Effector memory CD8-positive, alpha-beta T cell (primary cell): ENCODE results near the gene NKD1.

ENCODE experiments used
- ATAC-seq: fragments of 150-1000 bp; cut with Tn5 transposase; replicated peaks from 2 replicates; pipeline ENCODE4 v1.10.0; 2021; ENCODE audit warnings: mild to moderate bottlenecking, moderate library complexity
- DNase-seq, 3 experiments: peaks; one replicate each; pipeline ENCODE4 v3.0.0; 2021
- H3K27ac Mint-ChIP-seq, 2 donors: one replicate each; pipeline ENCODE4 v1.8.0; 2022; ENCODE audit warnings: mild to moderate bottlenecking in 2 of 2, mixed read lengths in 2 of 2, moderate library complexity in 2 of 2
- H3K27me3 Mint-ChIP-seq, 2 donors: one replicate each; pipeline ENCODE4 v1.8.0; 2022; ENCODE audit warnings: mixed read lengths in 2 of 2
- H3K36me3 Mint-ChIP-seq: one replicate; pipeline ENCODE4 v1.8.0; 2022; ENCODE audit warnings: mild to moderate bottlenecking, moderate library complexity, mixed read lengths; ENCODE audit not compliant: insufficient read depth
- H3K4me1 Mint-ChIP-seq, 2 donors: one replicate each; pipeline ENCODE4 v1.8.0; 2022; ENCODE audit warnings: low read depth in 2 of 2, mixed read lengths in 2 of 2
- H3K4me3 Mint-ChIP-seq, 2 donors: one replicate each; pipeline ENCODE4 v1.8.0; 2022; ENCODE audit warnings: mild to moderate bottlenecking in 2 of 2, mixed read lengths in 2 of 2, moderate library complexity in 2 of 2
- H3K9me3 Mint-ChIP-seq, 2 donors: one replicate each; pipeline ENCODE4 v1.8.0; 2022; ENCODE audit warnings: mixed read lengths in 2 of 2

The NKD1 gene

GRCh38 chr16:50563989-50564388 is 15.8 kb downstream of the NKD1 start:
- Mint-ChIP-seq H3K27me3 (no peaks in the 10 kb centered on the region), H3K4me3 (no peak overlapping the region), H3K4me1 (no peaks in the 10 kb centered on the region), H3K9me3 (peaks cover 0 to 4% of the 10 kb centered on the region in 2 donors), H3K36me3 (no peaks in the 10 kb centered on the region), H3K27ac (no peak overlapping the region)
- ATAC-seq (no peak), DNase-seq (no peak)

DNA sequence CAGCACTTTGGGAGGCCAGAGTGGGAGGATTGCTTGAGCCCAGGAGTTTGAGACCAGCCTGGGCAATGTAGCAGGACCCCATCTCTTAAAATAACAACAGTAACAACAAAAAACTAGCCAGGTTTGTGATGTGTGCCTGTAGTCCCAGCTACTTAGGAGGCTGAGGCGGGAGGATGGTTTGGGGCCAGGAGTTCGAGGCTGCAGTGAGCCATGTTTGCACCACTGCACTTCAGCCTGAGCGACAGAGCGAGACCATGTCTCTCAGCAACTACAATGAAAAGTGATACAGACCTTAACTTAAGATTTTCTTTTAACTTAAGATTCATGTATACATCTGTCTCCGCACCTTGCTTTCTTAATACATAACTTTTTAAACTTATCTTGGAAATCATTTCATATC is 17.2 kb downstream of the NKD1 start:
- no peak overlapping the region for H3K27ac Mint-ChIP-seq
- peaks cover 0 to 4% of the 10 kb centered on the region in 2 donors for H3K9me3 Mint-ChIP-seq
- H3K36me3 Mint-ChIP-seq = no peaks in the 10 kb centered on the region
- H3K27me3 Mint-ChIP-seq = no peaks in the 10 kb centered on the region
- H3K4me1 Mint-ChIP-seq = no peaks in the 10 kb centered on the region
- H3K4me3 Mint-ChIP-seq = no peak overlapping the region
- no peak for ATAC-seq
- no peak for DNase-seq

GRCh38 chr16:50566014-50566962 is 18.1 kb downstream of the NKD1 start:
- H3K27me3 Mint-ChIP-seq = peaks cover 0 to under 1% of the 10 kb centered on the region in 2 donors
- H3K4me1 Mint-ChIP-seq = no peaks in the 10 kb centered on the region
- H3K9me3 Mint-ChIP-seq = peaks cover 0 to 4% of the 10 kb centered on the region in 2 donors
- no peak for ATAC-seq
- H3K27ac Mint-ChIP-seq = no peak overlapping the region
- no peaks in the 10 kb centered on the region for H3K36me3 Mint-ChIP-seq
- no peak overlapping the region for H3K4me3 Mint-ChIP-seq
- DNase-seq = no peak

GRCh38 chr16:50567651-50568050 is 19.5 kb downstream of the NKD1 start:
- Mint-ChIP-seq H3K27ac (no peak overlapping the region), H3K4me1 (no peaks in the 10 kb centered on the region), H3K9me3 (no peaks in the 10 kb centered on the region), H3K36me3 (no peaks in the 10 kb centered on the region), H3K4me3 (no peak overlapping the region), H3K27me3 (peaks cover 0 to 12% of the 10 kb centered on the region in 2 donors)
- DNase-seq (no peak), ATAC-seq (no peak)

GRCh38 chr16:50568187-50568815 is 20.1 kb downstream of the NKD1 start:
- H3K27me3 Mint-ChIP-seq = peaks cover 0 to 12% of the 10 kb centered on the region in 2 donors
- no peak for DNase-seq
- no peaks in the 10 kb centered on the region for H3K4me1 Mint-ChIP-seq
- no peak overlapping the region for H3K4me3 Mint-ChIP-seq
- H3K36me3 Mint-ChIP-seq = no peaks in the 10 kb centered on the region
- no peak overlapping the region for H3K27ac Mint-ChIP-seq
- ATAC-seq = no peak
- H3K9me3 Mint-ChIP-seq = no peaks in the 10 kb centered on the region

DNA sequence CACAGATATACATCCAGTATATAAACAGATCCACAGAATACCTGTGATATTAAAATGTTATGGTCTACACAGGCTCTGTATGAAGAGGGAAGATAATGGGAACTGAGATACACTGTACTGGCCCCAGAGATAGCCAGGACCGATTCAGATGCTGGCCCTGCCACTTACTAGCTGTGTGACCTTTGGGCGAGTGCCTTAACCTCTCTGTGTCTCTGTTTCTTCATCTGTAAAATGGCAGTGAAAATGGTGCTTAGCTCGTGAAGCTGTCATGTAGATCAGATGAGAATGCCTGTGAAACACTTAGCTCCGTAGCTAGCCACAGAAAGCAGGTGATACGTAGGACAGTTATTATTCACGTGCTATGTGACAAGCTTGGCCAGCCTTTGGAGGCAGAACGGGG is 22.2 kb downstream of the NKD1 start:
- ATAC-seq (no peak), DNase-seq (no peak)
- no peak overlapping the region for H3K27ac Mint-ChIP-seq
- no peaks in the 10 kb centered on the region for H3K4me1 Mint-ChIP-seq
- no peak overlapping the region for H3K4me3 Mint-ChIP-seq
- peaks cover 0 to 12% of the 10 kb centered on the region in 2 donors for H3K27me3 Mint-ChIP-seq
- H3K9me3 Mint-ChIP-seq = no peaks in the 10 kb centered on the region
- H3K36me3 Mint-ChIP-seq = no peaks in the 10 kb centered on the region

GRCh38 chr16:50570808-50571598 is 22.8 kb downstream of the NKD1 start:
- ATAC-seq = no peak
- Mint-ChIP-seq H3K9me3 (no peaks in the 10 kb centered on the region), H3K4me3 (no peak overlapping the region), H3K4me1 (no peaks in the 10 kb centered on the region), H3K27me3 (peaks cover 0 to 12% of the 10 kb centered on the region in 2 donors), H3K27ac (no peak overlapping the region), H3K36me3 (no peaks in the 10 kb centered on the region)
- no peak for DNase-seq

DNA sequence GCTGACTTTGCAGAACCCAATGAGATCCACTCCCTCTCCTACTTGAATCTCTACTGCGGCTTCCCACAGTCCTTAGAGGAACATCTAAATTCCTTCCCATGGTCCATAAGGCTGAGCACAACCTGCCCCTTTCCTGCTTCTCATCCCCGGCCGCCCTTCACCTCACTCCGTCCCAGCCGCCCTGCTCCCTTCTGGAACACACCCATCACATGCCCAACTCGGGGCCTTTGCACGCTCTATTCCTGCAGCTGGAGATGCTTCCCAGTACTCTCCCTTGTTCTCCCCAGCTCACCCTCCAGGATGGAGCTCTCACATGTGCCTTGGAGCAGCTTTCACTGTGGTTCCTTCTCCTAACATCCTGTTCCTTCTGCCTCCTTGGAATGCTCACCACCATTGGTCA is 23.6 kb downstream of the NKD1 start:
- Mint-ChIP-seq H3K9me3 (no peaks in the 10 kb centered on the region), H3K27ac (no peak overlapping the region), H3K36me3 (no peaks in the 10 kb centered on the region), H3K27me3 (peaks cover 0 to 12% of the 10 kb centered on the region in 2 donors), H3K4me3 (no peak overlapping the region), H3K4me1 (no peaks in the 10 kb centered on the region)
- DNase-seq (no peak), ATAC-seq (no peak)

- Mint-ChIP-seq H3K4me3 (no peak overlapping the region), H3K36me3 (no peaks in the 10 kb centered on the region), H3K9me3 (no peaks in the 10 kb centered on the region), H3K27ac (no peak overlapping the region), H3K4me1 (no peaks in the 10 kb centered on the region), H3K27me3 (peaks cover 0 to 12% of the 10 kb centered on the region in 2 donors)
- DNase-seq (no peak), ATAC-seq (no peak)
Measured at GRCh38 chr16:50572700-50573099, 24.5 kb downstream of the NKD1 start.

DNA sequence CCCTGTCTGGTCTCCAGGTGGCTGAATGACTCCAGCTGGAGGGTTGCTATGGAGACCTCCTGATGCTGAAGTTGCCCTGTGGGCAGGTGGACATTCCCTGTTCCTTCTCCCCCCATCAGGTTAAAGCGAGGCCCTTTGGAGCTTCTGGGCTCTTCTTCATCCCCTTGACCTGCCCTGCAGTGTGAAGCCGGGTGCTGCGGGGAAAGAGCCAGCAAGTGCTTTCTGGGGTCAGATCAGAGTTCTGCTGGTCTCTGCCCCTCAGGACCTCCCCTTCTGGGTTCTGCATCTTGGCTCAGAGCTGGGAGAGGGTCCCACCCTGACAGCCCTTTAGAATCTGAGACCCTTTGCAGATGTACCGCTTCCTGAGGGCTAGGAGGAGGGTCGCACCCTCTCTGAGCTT is 25.1 kb downstream of the NKD1 start:
- Mint-ChIP-seq H3K4me3 (no peak overlapping the region), H3K36me3 (no peaks in the 10 kb centered on the region), H3K9me3 (no peaks in the 10 kb centered on the region), H3K27me3 (peaks cover 0 to 12% of the 10 kb centered on the region in 2 donors), H3K4me1 (no peaks in the 10 kb centered on the region), H3K27ac (no peak overlapping the region)
- ATAC-seq (no peak), DNase-seq (no peak)

- Mint-ChIP-seq H3K27me3 (peaks cover 0 to 12% of the 10 kb centered on the region in 2 donors), H3K27ac (no peak overlapping the region), H3K4me3 (no peak overlapping the region), H3K36me3 (no peaks in the 10 kb centered on the region), H3K4me1 (no peaks in the 10 kb centered on the region), H3K9me3 (no peaks in the 10 kb centered on the region)
- ATAC-seq = no peak
- no peak for DNase-seq
Measured at GRCh38 chr16:50573947-50574744, 25.9 kb downstream of the NKD1 start.

GRCh38 chr16:50574745-50575136 is 26.5 kb downstream of the NKD1 start:
- ATAC-seq (no peak), DNase-seq (no peak)
- Mint-ChIP-seq H3K27ac (no peak overlapping the region), H3K4me3 (no peak overlapping the region), H3K9me3 (peaks cover 0 to 2% of the 10 kb centered on the region in 2 donors), H3K27me3 (peaks cover 0 to 12% of the 10 kb centered on the region in 2 donors), H3K36me3 (no peaks in the 10 kb centered on the region), H3K4me1 (no peaks in the 10 kb centered on the region)

GRCh38 chr16:50575743-50576142 is 27.5 kb downstream of the NKD1 start:
- Mint-ChIP-seq H3K27me3 (peaks cover 0 to 12% of the 10 kb centered on the region in 2 donors), H3K4me1 (peaks cover 0 to 2% of the 10 kb centered on the region in 2 donors), H3K27ac (no peak overlapping the region), H3K4me3 (no peak overlapping the region), H3K9me3 (peaks cover 0 to 8% of the 10 kb centered on the region in 2 donors), H3K36me3 (no peaks in the 10 kb centered on the region)
- no peak for ATAC-seq
- DNase-seq = no peak
